Measurements from ENCODE around the gene RAB11FIP4. TPM values are rescaled to one million over a fixed set of nuclear protein-coding genes. Genes with fewer than 3 reads are reported as not detected.
A peak's percentile ranks its signal among the peaks of the same experiment; 100 is the strongest.

Gene RAB11FIP4
- total and polyA plus RNA-seq, 2 experiments from 2014 or later = 8.8 to 23.4 TPM

GRCh38 chr17:31506517-31506916, 115.0 kb downstream of the RAB11FIP4 start:
- no peaks in the 10 kb centered on the region for H3K36me3 ChIP-seq
- DNase-seq (ENCODE audit: low read depth in 1 of 2, low spot score in 1 of 2) = no peak
- no peaks in the 10 kb centered on the region for H3K9me3 ChIP-seq (ENCODE audit: low read depth)
- H3K27me3 ChIP-seq = no peaks in the 10 kb centered on the region
- H3K4me3 ChIP-seq = no peak overlapping the region
- H3K4me1 ChIP-seq (ENCODE audit: low read depth) = peaks cover 19% of the 10 kb centered on the region
- H3K27ac ChIP-seq = no peak overlapping the region
- TF ChIP-seq CTCF (IDR thresholded peaks at IDR 0.05; ENCODE audit: low read depth, low read length) = no peak

- Histone ChIP-seq H3K27me3 (no peaks in the 10 kb centered on the region), H3K27ac (peak overlapping the region; percentile 49), H3K36me3 (no peaks in the 10 kb centered on the region), H3K4me3 (no peak overlapping the region), H3K9me3 (ENCODE audit: low read depth) (no peaks in the 10 kb centered on the region), H3K4me1 (ENCODE audit: low read depth) (peaks cover 19% of the 10 kb centered on the region)
- peak; percentile 30 for TF ChIP-seq CTCF (IDR thresholded peaks at IDR 0.05; ENCODE audit: low read depth, low read length)
- peak; percentile 25 to 52 for DNase-seq (ENCODE audit: low read depth in 1 of 2, low spot score in 1 of 2)
Measured at GRCh38 chr17:31508288-31509094, 117.0 kb downstream of the RAB11FIP4 start.

GRCh38 chr17:31509095-31509804, 117.8 kb downstream of the RAB11FIP4 start:
- no peak overlapping the region for H3K4me3 ChIP-seq
- H3K36me3 ChIP-seq = no peaks in the 10 kb centered on the region
- peaks cover 19% of the 10 kb centered on the region for H3K4me1 ChIP-seq (ENCODE audit: low read depth)
- no peak for DNase-seq (ENCODE audit: low read depth in 1 of 2, low spot score in 1 of 2)
- H3K9me3 ChIP-seq (ENCODE audit: low read depth) = no peaks in the 10 kb centered on the region
- TF ChIP-seq CTCF (IDR thresholded peaks at IDR 0.05; ENCODE audit: low read depth, low read length) = no peak
- H3K27ac ChIP-seq = peak overlapping the region; percentile 49
- no peaks in the 10 kb centered on the region for H3K27me3 ChIP-seq

GRCh38 chr17:31509805-31510177, 118.3 kb downstream of the RAB11FIP4 start:
- DNase-seq (ENCODE audit: low read depth in 1 of 2, low spot score in 1 of 2) = no peak
- Histone ChIP-seq H3K9me3 (ENCODE audit: low read depth) (no peaks in the 10 kb centered on the region), H3K4me3 (no peak overlapping the region), H3K4me1 (ENCODE audit: low read depth) (peaks cover 19% of the 10 kb centered on the region), H3K27ac (no peak overlapping the region), H3K36me3 (no peaks in the 10 kb centered on the region), H3K27me3 (no peaks in the 10 kb centered on the region)
- TF ChIP-seq CTCF (IDR thresholded peaks at IDR 0.05; ENCODE audit: low read depth, low read length) = no peak

- DNase-seq (ENCODE audit: low read depth in 1 of 2, low spot score in 1 of 2) = no peak
- no peaks in the 10 kb centered on the region for H3K9me3 ChIP-seq (ENCODE audit: low read depth)
- H3K36me3 ChIP-seq = no peaks in the 10 kb centered on the region
- no peak overlapping the region for H3K4me3 ChIP-seq
- H3K27me3 ChIP-seq = no peaks in the 10 kb centered on the region
- no peak for TF ChIP-seq CTCF (IDR thresholded peaks at IDR 0.05; ENCODE audit: low read depth, low read length)
- H3K27ac ChIP-seq = no peak overlapping the region
- H3K4me1 ChIP-seq (ENCODE audit: low read depth) = peaks cover 19% of the 10 kb centered on the region
Measured at GRCh38 chr17:31510308-31511194, 119.1 kb downstream of the RAB11FIP4 start.

All from cardiac muscle cell (in vitro differentiated cells and primary cell).